Measurements from ENCODE around the gene SLC39A11. TPM values are rescaled to one million over a fixed set of nuclear protein-coding genes. Genes with fewer than 3 reads are reported as not detected.
A peak's percentile ranks its signal among the peaks of the same experiment; 100 is the strongest.

The SLC39A11 gene
- total RNA-seq, 1 donor from 2014 or later: 13.2 TPM

DNA sequence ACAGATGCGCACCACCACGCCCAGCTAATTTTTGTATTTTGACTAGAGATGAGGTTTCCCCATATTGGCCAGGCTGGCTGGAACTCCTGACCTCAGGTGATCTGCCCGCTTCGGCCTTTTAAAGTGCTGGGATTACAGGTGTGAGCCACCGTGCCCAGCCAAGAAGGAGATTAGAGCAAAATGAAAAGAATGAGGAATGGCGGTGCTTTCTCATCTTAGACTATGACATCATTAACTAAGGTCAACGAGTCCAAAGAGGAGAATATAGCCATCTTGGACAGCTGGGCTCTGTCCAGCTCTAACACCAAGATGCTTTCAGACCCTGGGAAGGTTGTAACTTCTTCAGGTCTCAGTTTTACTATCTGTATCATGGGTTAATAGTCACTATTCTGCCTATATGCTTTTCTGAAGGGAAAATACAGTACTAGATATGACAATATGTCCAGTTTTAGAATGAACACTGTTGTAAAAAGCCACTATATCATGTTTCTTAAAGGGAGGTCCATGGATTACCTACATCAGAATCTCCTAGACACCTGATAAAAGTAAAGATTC is 76.7 kb downstream of the SLC39A11 start:
- H3K4me3 Mint-ChIP-seq (ENCODE audit: unreplicated experiment): no peak overlapping the region
- peaks cover 7% of the 10 kb centered on the region for H3K4me1 Mint-ChIP-seq (ENCODE audit: unreplicated experiment)
- peaks cover 2% of the 10 kb centered on the region for H3K27me3 Mint-ChIP-seq (ENCODE audit: unreplicated experiment)
- no peaks in the 10 kb centered on the region for H3K9me3 Mint-ChIP-seq (ENCODE audit: unreplicated experiment)
- TF ChIP-seq, protein P1, sequence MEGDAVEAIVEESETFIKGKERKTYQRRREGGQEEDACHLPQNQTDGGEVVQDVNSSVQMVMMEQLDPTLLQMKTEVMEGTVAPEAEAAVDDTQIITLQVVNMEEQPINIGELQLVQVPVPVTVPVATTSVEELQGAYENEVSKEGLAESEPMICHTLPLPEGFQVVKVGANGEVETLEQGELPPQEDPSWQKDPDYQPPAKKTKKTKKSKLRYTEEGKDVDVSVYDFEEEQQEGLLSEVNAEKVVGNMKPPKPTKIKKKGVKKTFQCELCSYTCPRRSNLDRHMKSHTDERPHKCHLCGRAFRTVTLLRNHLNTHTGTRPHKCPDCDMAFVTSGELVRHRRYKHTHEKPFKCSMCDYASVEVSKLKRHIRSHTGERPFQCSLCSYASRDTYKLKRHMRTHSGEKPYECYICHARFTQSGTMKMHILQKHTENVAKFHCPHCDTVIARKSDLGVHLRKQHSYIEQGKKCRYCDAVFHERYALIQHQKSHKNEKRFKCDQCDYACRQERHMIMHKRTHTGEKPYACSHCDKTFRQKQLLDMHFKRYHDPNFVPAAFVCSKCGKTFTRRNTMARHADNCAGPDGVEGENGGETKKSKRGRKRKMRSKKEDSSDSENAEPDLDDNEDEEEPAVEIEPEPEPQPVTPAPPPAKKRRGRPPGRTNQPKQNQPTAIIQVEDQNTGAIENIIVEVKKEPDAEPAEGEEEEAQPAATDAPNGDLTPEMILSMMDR (IDR thresholded peaks at IDR 0.05; ENCODE audit: unreplicated experiment): no peak
- no peaks in the 10 kb centered on the region for H3K36me3 Mint-ChIP-seq (ENCODE audit: low read depth, unreplicated experiment)
- no peak overlapping the region for H3K27ac Mint-ChIP-seq (ENCODE audit: unreplicated experiment)
- DNase-seq (ENCODE audit: low spot score): no peak

DNA sequence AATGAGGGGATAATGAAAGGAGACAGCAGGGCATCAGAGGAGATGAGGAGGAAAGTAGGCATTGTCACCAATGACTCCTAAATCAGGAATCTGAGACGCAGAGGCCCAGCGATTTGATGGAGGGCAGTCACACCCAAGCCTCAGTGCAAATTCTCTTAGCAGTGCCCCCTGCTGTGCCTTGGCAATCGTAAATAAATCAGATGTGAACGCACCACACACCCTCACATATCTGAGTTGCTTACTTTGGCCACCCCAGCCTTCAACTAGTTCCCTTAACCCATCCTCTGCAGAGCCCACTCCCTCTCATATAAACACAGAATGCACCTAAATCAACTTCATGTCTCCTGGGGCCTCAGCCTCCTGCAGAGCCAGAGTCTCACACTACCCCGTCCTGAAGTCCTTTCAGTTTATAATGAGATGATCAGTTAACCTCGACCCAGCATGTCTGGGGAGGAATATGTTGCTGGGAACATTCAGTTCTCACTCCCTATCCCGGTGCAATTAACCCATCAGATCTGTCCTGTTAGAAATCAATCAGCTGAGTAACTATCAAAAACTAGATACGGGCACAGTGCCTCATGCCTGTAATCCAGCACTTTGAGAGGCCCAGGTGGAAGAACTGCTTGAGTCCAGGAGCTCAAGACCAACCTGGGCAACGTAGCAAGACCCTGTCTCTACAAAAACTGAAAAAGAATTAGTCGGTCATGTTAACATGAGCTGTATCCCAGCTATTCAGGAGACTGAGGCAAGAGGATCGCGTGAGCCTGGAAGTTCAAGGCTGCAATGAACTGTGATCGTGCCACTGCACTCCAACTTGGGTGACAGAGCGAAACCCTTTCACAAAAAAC is 78.4 kb downstream of the SLC39A11 start:
- DNase-seq (ENCODE audit: low spot score): no peak
- no peak overlapping the region for H3K27ac Mint-ChIP-seq (ENCODE audit: unreplicated experiment)
- no peaks in the 10 kb centered on the region for H3K36me3 Mint-ChIP-seq (ENCODE audit: low read depth, unreplicated experiment)
- H3K4me3 Mint-ChIP-seq (ENCODE audit: unreplicated experiment): no peak overlapping the region
- TF ChIP-seq, protein P1 (IDR thresholded peaks at IDR 0.05; ENCODE audit: unreplicated experiment): no peak
- peaks cover 3% of the 10 kb centered on the region for H3K27me3 Mint-ChIP-seq (ENCODE audit: unreplicated experiment)
- H3K9me3 Mint-ChIP-seq (ENCODE audit: unreplicated experiment): no peaks in the 10 kb centered on the region
- H3K4me1 Mint-ChIP-seq (ENCODE audit: unreplicated experiment): peaks cover 9% of the 10 kb centered on the region

DNA sequence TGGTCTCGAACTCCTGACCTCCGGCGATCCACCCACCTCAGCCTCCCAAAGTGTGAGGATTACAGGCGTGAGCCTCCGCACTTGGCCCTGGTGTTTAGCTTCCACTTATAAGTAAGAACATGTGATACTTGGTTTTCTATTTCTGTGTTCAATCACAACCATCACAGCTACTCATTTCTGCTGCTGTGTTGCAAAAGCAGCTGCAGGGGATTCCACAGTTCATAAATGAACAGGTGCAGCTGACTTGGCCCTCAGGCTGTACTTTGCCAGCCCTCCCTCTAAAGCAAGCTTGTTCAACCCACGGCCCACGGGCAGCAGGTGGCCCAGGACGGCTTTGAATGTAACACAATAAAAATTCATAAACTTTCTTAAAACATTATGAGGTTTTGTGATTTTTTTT is 79.2 kb downstream of the SLC39A11 start:
- Mint-ChIP-seq H3K4me1 (ENCODE audit: unreplicated experiment) (peaks cover 9% of the 10 kb centered on the region), H3K27me3 (ENCODE audit: unreplicated experiment) (peaks cover 3% of the 10 kb centered on the region), H3K9me3 (ENCODE audit: unreplicated experiment) (no peaks in the 10 kb centered on the region), H3K27ac (ENCODE audit: unreplicated experiment) (no peak overlapping the region), H3K36me3 (ENCODE audit: low read depth, unreplicated experiment) (no peaks in the 10 kb centered on the region), H3K4me3 (ENCODE audit: unreplicated experiment) (no peak overlapping the region)
- TF ChIP-seq, protein P1 (IDR thresholded peaks at IDR 0.05; ENCODE audit: unreplicated experiment): no peak
- no peak for DNase-seq (ENCODE audit: low spot score)

DNA sequence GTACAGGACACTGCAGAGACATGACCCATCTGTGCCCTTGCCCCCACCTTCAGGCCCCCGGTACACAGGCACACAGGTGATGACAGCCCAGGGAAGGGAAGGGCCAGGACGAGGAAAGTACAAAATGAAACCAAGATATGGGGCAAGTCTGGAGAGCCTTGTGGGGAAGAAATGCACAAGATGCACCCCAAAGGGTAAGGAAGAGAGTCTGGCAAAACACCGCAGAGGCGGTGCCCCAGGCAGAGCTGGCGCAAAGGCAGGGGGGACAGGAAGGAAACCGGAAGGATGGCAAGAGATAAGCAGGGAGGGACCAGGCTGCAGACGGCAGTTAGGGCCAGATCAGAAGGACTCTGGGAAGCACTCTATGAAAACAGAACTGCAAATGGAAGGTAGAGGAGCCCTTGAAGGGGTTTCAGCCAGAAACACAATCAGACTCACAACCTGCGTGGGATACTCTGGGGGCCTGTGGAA is 81.4 kb downstream of the SLC39A11 start:
- no peak overlapping the region for H3K27ac Mint-ChIP-seq (ENCODE audit: unreplicated experiment)
- TF ChIP-seq, protein P1 (IDR thresholded peaks at IDR 0.05; ENCODE audit: unreplicated experiment): no peak
- no peak overlapping the region for H3K4me3 Mint-ChIP-seq (ENCODE audit: unreplicated experiment)
- H3K9me3 Mint-ChIP-seq (ENCODE audit: unreplicated experiment): no peaks in the 10 kb centered on the region
- DNase-seq (ENCODE audit: low spot score): peak; percentile 5
- peaks cover 3% of the 10 kb centered on the region for H3K27me3 Mint-ChIP-seq (ENCODE audit: unreplicated experiment)
- H3K36me3 Mint-ChIP-seq (ENCODE audit: low read depth, unreplicated experiment): no peaks in the 10 kb centered on the region
- peaks cover 13% of the 10 kb centered on the region for H3K4me1 Mint-ChIP-seq (ENCODE audit: unreplicated experiment)

DNA sequence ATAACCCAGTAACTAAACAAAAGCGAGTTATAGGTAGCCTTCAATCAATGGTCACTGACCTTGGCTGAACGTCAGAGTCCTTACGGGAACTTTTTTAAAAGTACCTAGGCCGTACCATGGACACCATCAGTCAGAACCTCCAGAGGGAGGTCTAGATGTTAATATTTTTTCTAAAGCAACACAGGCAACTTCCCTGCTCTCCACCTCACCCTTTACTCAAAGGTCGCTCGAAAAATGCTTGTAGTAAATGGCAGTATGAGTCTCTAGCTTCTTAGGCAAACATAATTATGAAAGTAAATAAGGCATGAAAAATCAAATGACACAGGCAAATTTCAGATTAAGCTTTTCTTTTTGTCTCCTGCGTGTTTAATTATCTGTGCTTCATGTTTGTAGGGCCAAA is 82.1 kb downstream of the SLC39A11 start:
- H3K36me3 Mint-ChIP-seq (ENCODE audit: low read depth, unreplicated experiment): no peaks in the 10 kb centered on the region
- H3K9me3 Mint-ChIP-seq (ENCODE audit: unreplicated experiment): no peaks in the 10 kb centered on the region
- TF ChIP-seq, protein P1 (IDR thresholded peaks at IDR 0.05; ENCODE audit: unreplicated experiment): no peak
- DNase-seq (ENCODE audit: low spot score): no peak
- H3K4me3 Mint-ChIP-seq (ENCODE audit: unreplicated experiment): no peak overlapping the region
- no peak overlapping the region for H3K27ac Mint-ChIP-seq (ENCODE audit: unreplicated experiment)
- peaks cover 13% of the 10 kb centered on the region for H3K4me1 Mint-ChIP-seq (ENCODE audit: unreplicated experiment)
- peaks cover 3% of the 10 kb centered on the region for H3K27me3 Mint-ChIP-seq (ENCODE audit: unreplicated experiment)
